ENCODE measurements around the gene NIT1.

- no peak for TF ChIP-seq POLR2AphosphoS5 (IDR thresholded peaks at IDR 0.05; ENCODE audit: low read depth, low read length)
- no peak for TF ChIP-seq POLR2A (IDR thresholded peaks at IDR 0.05; ENCODE audit: low read depth, low read length)
- TF ChIP-seq TAF1 (IDR thresholded peaks at IDR 0.05; ENCODE audit: borderline replicate concordance, low read depth, low read length): no peak
These were observed 40.6 kb downstream of the NIT1 start for GRCh38 chr1:161158316-161159010.
